ENCODE measurements around the gene LATS2.

GRCh38 chr13:21050288-21051197 lies 10.8 kb downstream of the LATS2 start:
- TF ChIP-seq CTCF (IDR thresholded peaks at IDR 0.05 in 8 of 11, conservative IDR thresholded peaks at IDR 0.05 in 3 of 11) (no peak), POLR2A (IDR thresholded peaks at IDR 0.05) (no peak)
